HEK293 (cell line): ENCODE measurements around the gene RORC.
A peak's percentile ranks its signal among the peaks of the same experiment; 100 is the strongest.

Source experiments
- CTCF ChIA-PET: fragments of 350-600 bp; formaldehyde crosslinking; extraction: SDS; loops from one replicate; lab custom pipeline; 2021; ENCODE audit warnings: antibody characterized with exemption; lab: Yijun Ruan, JAX
- POLR2A ChIA-PET: fragments of 300-600 bp; formaldehyde crosslinking; extraction: SDS; loops from one replicate; lab custom pipeline; 2020; ENCODE audit warnings: antibody characterized with exemption, inconsistent platforms; lab: Yijun Ruan, JAX
- H3K27ac ChIP-seq: fragments of 200-500 bp; sonication (Bioruptor generic); 2 replicates; pipeline ENCODE4 v1.5.1; 2014; ENCODE audit warnings: low read depth, low read length, control low read depth, inconsistent platforms; ENCODE audit errors: extremely low read depth
- H3K36me3 ChIP-seq, 2 experiments: fragments of 200-500 bp in 1 of 2; sonication (Bioruptor generic) in 1 of 2; 1 replicate in 1 of 2; 2 replicates in 1 of 2; pipeline ENCODE4 v1.5.1; 2014 to 2017; ENCODE audit warnings: inconsistent platforms in 2 of 2, low read length in 2 of 2; ENCODE audit not compliant: control insufficient read depth in 2 of 2, insufficient read depth in 1 of 2
- H3K4me1 ChIP-seq: fragments of 200-500 bp; sonication (Bioruptor generic); 2 replicates; pipeline ENCODE4 v1.5.1; 2014; ENCODE audit warnings: mild to moderate bottlenecking, low read length, inconsistent platforms; ENCODE audit not compliant: control insufficient read depth, insufficient read depth
- H3K4me3 ChIP-seq: 2 replicates; pipeline ENCODE4 v1.5.1; 2011; ENCODE audit warnings: low read depth, mild to moderate bottlenecking, control low read depth, low read length, moderate library complexity
- H3K9me3 ChIP-seq: fragments of 200-500 bp; sonication (Bioruptor generic); 2 replicates; pipeline ENCODE4 v1.5.1; 2014; ENCODE audit warnings: low read depth, low read length, inconsistent platforms; ENCODE audit not compliant: control insufficient read depth, insufficient read depth
- EGR2 ChIP-seq: fragments of 450-650 bp; formaldehyde crosslinking; IDR thresholded peaks from 2 replicates; pipeline ENCODE4 v1.5.1; 2016; ENCODE audit warnings: low read depth, missing biosample characterization, missing genetic modification characterization
- IKZF3 ChIP-seq: fragments of 450-650 bp; IDR thresholded peaks from 2 replicates; pipeline ENCODE4 v1.5.0; 2018; ENCODE audit warnings: missing biosample characterization, mild to moderate bottlenecking, missing genetic modification characterization, moderate library complexity
- KLF10 ChIP-seq: fragments of 450-650 bp; IDR thresholded peaks from 2 replicates; pipeline ENCODE4 v1.5.1; 2018; ENCODE audit warnings: missing biosample characterization, mild to moderate bottlenecking, missing genetic modification characterization
- KLF9 ChIP-seq: fragments of 450-650 bp; formaldehyde crosslinking; IDR thresholded peaks from 2 replicates; pipeline ENCODE4 v1.5.1; 2016; ENCODE audit warnings: missing biosample characterization, missing genetic modification characterization, low read depth
- PRDM1 ChIP-seq: fragments of 450-650 bp; formaldehyde crosslinking; IDR thresholded peaks from 2 replicates; pipeline ENCODE4; 2016; ENCODE audit warnings: missing biosample characterization, missing genetic modification characterization
- SETDB1 ChIP-seq: IDR thresholded peaks from one replicate; pipeline ENCODE4 v1.6.1; 2017; ENCODE audit warnings: mild to moderate bottlenecking, low read length, moderate library complexity, mixed read lengths; ENCODE audit not compliant: insufficient read length
- SP7 ChIP-seq: fragments of 450-650 bp; formaldehyde crosslinking; IDR thresholded peaks from 2 replicates; pipeline ENCODE4 v1.5.1; 2016; ENCODE audit warnings: missing biosample characterization, missing genetic modification characterization
- ZBTB6 ChIP-seq: fragments of 450-650 bp; formaldehyde crosslinking; IDR thresholded peaks from 2 replicates; pipeline ENCODE4 v1.5.1; 2017; ENCODE audit warnings: missing biosample characterization, missing genetic modification characterization
- ZFP69B ChIP-seq: fragments of 450-650 bp; formaldehyde crosslinking; IDR thresholded peaks from 2 replicates; pipeline ENCODE4 v1.5.1; 2016; ENCODE audit warnings: missing biosample characterization, missing genetic modification characterization
- ZNF114 ChIP-seq: fragments of 450-650 bp; formaldehyde crosslinking; IDR thresholded peaks from 2 replicates; pipeline ENCODE4 v1.5.0; 2017; ENCODE audit warnings: missing biosample characterization, missing genetic modification characterization
- ZNF175 ChIP-seq: fragments of 450-650 bp; formaldehyde crosslinking; IDR thresholded peaks from 2 replicates; pipeline ENCODE4 v1.5.1; 2016; ENCODE audit warnings: missing biosample characterization, missing genetic modification characterization
- ZNF202 ChIP-seq: fragments of 450-650 bp; formaldehyde crosslinking; IDR thresholded peaks from 2 replicates; pipeline ENCODE4 v1.5.1; 2016; ENCODE audit warnings: missing biosample characterization, missing genetic modification characterization, borderline replicate concordance
- ZNF311 ChIP-seq: fragments of 450-650 bp; formaldehyde crosslinking; IDR thresholded peaks from 2 replicates; pipeline ENCODE4 v1.5.1; 2017; ENCODE audit warnings: missing biosample characterization, missing genetic modification characterization, borderline replicate concordance
- ZNF423 ChIP-seq: fragments of 450-650 bp; formaldehyde crosslinking; IDR thresholded peaks from 2 replicates; pipeline ENCODE4 v1.5.1; 2016; ENCODE audit warnings: missing biosample characterization, missing genetic modification characterization
- ZNF571 ChIP-seq: fragments of 450-650 bp; formaldehyde crosslinking; IDR thresholded peaks from 2 replicates; pipeline ENCODE4 v1.5.0; 2017; ENCODE audit warnings: missing biosample characterization, missing genetic modification characterization
- ZNF76 ChIP-seq: fragments of 450-650 bp; formaldehyde crosslinking; IDR thresholded peaks from 2 replicates; pipeline ENCODE4; 2016; ENCODE audit warnings: low read depth, missing biosample characterization, missing genetic modification characterization, borderline replicate concordance
- ZNF776 ChIP-seq: fragments of 450-650 bp; formaldehyde crosslinking; IDR thresholded peaks from 2 replicates; pipeline ENCODE4 v1.5.0; 2017; ENCODE audit warnings: missing biosample characterization, missing genetic modification characterization, borderline replicate concordance
- TF ChIP-seq, protein P1 (sequence below): fragments of 450-650 bp; formaldehyde crosslinking; IDR thresholded peaks from 2 replicates; pipeline ENCODE4 v1.5.1; 2016; ENCODE audit warnings: missing biosample characterization, missing genetic modification characterization

RORC gene

GRCh38 chr1:151760597-151761385, 70.8 kb downstream of the RORC start:
- TF ChIP-seq, protein P1, sequence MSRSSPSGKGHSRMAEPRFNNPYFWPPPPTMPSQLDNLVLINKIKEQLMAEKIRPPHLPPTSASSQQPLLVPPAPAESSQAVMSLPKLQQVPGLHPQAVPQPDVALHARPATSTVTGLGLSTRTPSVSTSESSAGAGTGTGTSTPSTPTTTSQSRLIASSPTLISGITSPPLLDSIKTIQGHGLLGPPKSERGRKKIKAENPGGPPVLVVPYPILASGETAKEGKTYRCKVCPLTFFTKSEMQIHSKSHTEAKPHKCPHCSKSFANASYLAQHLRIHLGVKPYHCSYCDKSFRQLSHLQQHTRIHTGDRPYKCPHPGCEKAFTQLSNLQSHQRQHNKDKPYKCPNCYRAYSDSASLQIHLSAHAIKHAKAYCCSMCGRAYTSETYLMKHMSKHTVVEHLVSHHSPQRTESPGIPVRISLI (tag by site-specific recombination): 0 out of 2 replicates have a peak, but pooled peaks have one; percentile 26
- TF ChIP-seq ZNF76 (tag by site-specific recombination): no peak
- no peak for TF ChIP-seq ZNF776 (tag by site-specific recombination)
- no peak for TF ChIP-seq IKZF3 (tag by site-specific recombination)
- no peak for TF ChIP-seq KLF10 (tag by site-specific recombination)
- no peak for TF ChIP-seq KLF9 (tag by site-specific recombination)
- no peak for TF ChIP-seq ZNF423
- TF ChIP-seq SETDB1: no peak
- no peak for TF ChIP-seq SP7 (tag by site-specific recombination)
- TF ChIP-seq PRDM1 (tag by site-specific recombination): peak; percentile 93
- no peak for TF ChIP-seq ZNF571 (tag by site-specific recombination)
- POLR2A ChIA-PET: interaction anchor here (0.6 kb wide), 2 partner anchors 72 to 379 kb away, joined by 3 to 7 read pairs; no protein-coding TSS in a partner anchor
- no peaks in the 10 kb centered on the region for H3K4me1 ChIP-seq
- no peaks in the 10 kb centered on the region for H3K9me3 ChIP-seq
- H3K4me3 ChIP-seq: no peak overlapping the region
- CTCF ChIA-PET: interaction anchor here (0.5 to 1.2 kb wide), 3 partner anchors 26 to 317 kb away, joined by 3 to 7 read pairs (median 4); no protein-coding TSS in a partner anchor
- peaks cover 20 to 61% of the 10 kb centered on the region in 2 experiments; a peak in 2 of 3 replicates for H3K36me3 ChIP-seq
- H3K27ac ChIP-seq: no peak overlapping the region

- no peak for TF ChIP-seq EGR2
- no peak for TF ChIP-seq ZNF202
- TF ChIP-seq ZNF114 (tag by site-specific recombination): no peak
- TF ChIP-seq ZBTB6 (tag by site-specific recombination): no peak
- no peak for TF ChIP-seq ZNF175 (tag by site-specific recombination)
- Histone ChIP-seq H3K36me3 (peaks cover 20 to 74% of the 10 kb centered on the region in 2 experiments; a peak in 2 of 3 replicates), H3K4me3 (no peak overlapping the region), H3K4me1 (no peaks in the 10 kb centered on the region), H3K9me3 (no peaks in the 10 kb centered on the region), H3K27ac (no peak overlapping the region)
- CTCF ChIA-PET: interaction anchor here (1.2 kb wide), 1 partner anchor 24 kb away, joined by 4 read pairs; no protein-coding TSS in a partner anchor
- POLR2A ChIA-PET: interaction anchor here (0.7 kb wide), 1 partner anchor 363 kb away, joined by 7 read pairs; no protein-coding TSS in a partner anchor
Observed at GRCh38 chr1:151759241-151759640, 72.4 kb downstream of the RORC start.

- no peaks in the 10 kb centered on the region for H3K4me1 ChIP-seq
- no peak overlapping the region for H3K27ac ChIP-seq
- ChIA-PET CTCF (interaction anchor here (0.6 to 1.4 kb wide), 2 partner anchors 81 to 162 kb away, joined by 3 read pairs; no protein-coding TSS in a partner anchor), POLR2A (no interaction called here)
- no peak overlapping the region for H3K4me3 ChIP-seq
- H3K36me3 ChIP-seq: peaks cover 16 to 64% of the 10 kb centered on the region in 2 experiments; a peak in 2 of 3 replicates
- H3K9me3 ChIP-seq: no peaks in the 10 kb centered on the region
- TF ChIP-seq ZNF311: no peak
- TF ChIP-seq ZFP69B (tag by site-specific recombination): no peak
Observed at GRCh38 chr1:151756291-151756690, 75.3 kb downstream of the RORC start.
